Measurements from ENCODE around the gene LASP1.
"Not testable (repeated sequence)": the region's sequence is repeated elsewhere in the genome, so short reads cannot be mapped to it uniquely, and the experiment has no call there.

The LASP1 gene

GRCh38 chr17:38911081-38911730 lies 41.3 kb downstream of the LASP1 start:
- TF ChIP-seq Cebpa-rat (IDR thresholded peaks at IDR 0.05), result no peak
- H3K36me3 ChIP-seq, result peaks cover 53 to 93% (median 85%) of the 10 kb centered on the region in 11 experiments
- H4K20me1 ChIP-seq, result peaks cover 0 to 100% (median 17%) of the 10 kb centered on the region in 11 experiments; a peak in 15 of 22 replicates
- H3K27ac ChIP-seq, result peak overlapping the region in 3 of 11 experiments; percentile 26 to 49 (median 32); a peak in 5 of 22 replicates
- H3K4me1 ChIP-seq, result peaks cover 31 to 53% (median 32%) of the 10 kb centered on the region in 10 experiments
- H3K9me3 ChIP-seq (replicated peaks in 1 of 11), result no peaks in the 10 kb centered on the region
- no peaks in the 10 kb centered on the region for H3K27me3 ChIP-seq
- H3K4me3 ChIP-seq, result no peak overlapping the region
- peak overlapping the region in 1 of 11 experiments; percentile 24; a peak in 1 of 22 replicates for H3K9ac ChIP-seq
- H3K4me2 ChIP-seq, result no peak overlapping the region

DNA sequence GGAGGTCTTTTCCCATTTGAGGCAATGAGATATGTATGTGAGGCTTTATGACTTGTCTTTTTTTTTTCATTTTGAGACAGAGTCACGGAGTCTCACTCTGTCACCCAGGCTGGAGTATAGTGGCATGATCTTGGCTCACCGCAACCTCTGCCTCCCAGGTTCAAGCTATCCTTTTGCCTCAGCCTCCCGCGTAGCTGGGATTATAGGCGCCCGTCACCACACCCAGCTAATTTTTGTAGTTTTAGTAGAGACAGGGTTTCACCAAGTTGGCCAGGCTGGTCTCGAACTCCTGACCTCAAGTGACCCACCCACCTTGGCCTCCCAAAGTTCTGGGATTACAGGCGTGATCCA lies 41.8 kb downstream of the LASP1 start:
- not testable (repeated sequence) for H3K4me2 ChIP-seq; H3K9me3 ChIP-seq (replicated peaks in 1 of 11); H3K4me3 ChIP-seq; H3K27me3 ChIP-seq
- peak overlapping the region in 6 of 11 experiments; percentile 12 to 53 (median 37); a peak in 6 of 22 replicates for H3K27ac ChIP-seq
- H3K4me1 ChIP-seq, result peaks cover 26 to 51% (median 27%) of the 10 kb centered on the region in 10 experiments
- 0 out of 22 replicates have a peak overlapping the region, but pooled peaks of 1 of the 11 experiments have one; percentile 24 for H3K9ac ChIP-seq
- H3K36me3 ChIP-seq, result peaks cover 57 to 96% (median 88%) of the 10 kb centered on the region in 11 experiments
- peaks cover 0 to 100% (median 16%) of the 10 kb centered on the region in 11 experiments; a peak in 15 of 22 replicates for H4K20me1 ChIP-seq

GRCh38 chr17:38912221-38912813 lies 42.5 kb downstream of the LASP1 start:
- peaks cover 0 to 100% (median 16%) of the 10 kb centered on the region in 11 experiments; a peak in 15 of 22 replicates for H4K20me1 ChIP-seq
- H3K36me3 ChIP-seq, result peaks cover 63 to 100% (median 93%) of the 10 kb centered on the region in 11 experiments
- H3K4me3 ChIP-seq, result no peak overlapping the region
- H3K27me3 ChIP-seq, result no peaks in the 10 kb centered on the region
- H3K9me3 ChIP-seq (replicated peaks in 1 of 11), result no peaks in the 10 kb centered on the region
- H3K4me1 ChIP-seq, result peaks cover 20 to 49% (median 21%) of the 10 kb centered on the region in 10 experiments
- TF ChIP-seq Cebpa-rat (IDR thresholded peaks at IDR 0.05), result no peak
- peak overlapping the region in 8 of 11 experiments; percentile 7 to 53 (median 29); a peak in 11 of 22 replicates for H3K27ac ChIP-seq
- H3K4me2 ChIP-seq, result no peak overlapping the region
- H3K9ac ChIP-seq, result peak overlapping the region in 3 of 11 experiments; percentile 26 to 47 (median 34); a peak in 3 of 22 replicates

- Histone ChIP-seq H3K4me3 (no peak overlapping the region), H3K9me3 (replicated peaks in 1 of 11) (no peaks in the 10 kb centered on the region), H3K27ac (peak overlapping the region in 3 of 11 experiments; percentile 3 to 25 (median 4); a peak in 1 of 22 replicates), H3K36me3 (peaks cover 82 to 100% (median 97%) of the 10 kb centered on the region in 11 experiments), H4K20me1 (peaks cover 0 to 100% (median 16%) of the 10 kb centered on the region in 11 experiments; a peak in 13 of 22 replicates), H3K27me3 (no peaks in the 10 kb centered on the region), H3K4me1 (peaks cover 11 to 44% (median 18%) of the 10 kb centered on the region in 10 experiments), H3K9ac (peak overlapping the region in 1 of 11 experiments; percentile 13; a peak in 1 of 22 replicates), H3K4me2 (no peak overlapping the region)
- no peak for TF ChIP-seq Cebpa-rat (IDR thresholded peaks at IDR 0.05)
These were observed 45.1 kb downstream of the LASP1 start for GRCh38 chr17:38914741-38915638.

GRCh38 chr17:38915639-38915995 lies 45.8 kb downstream of the LASP1 start:
- TF ChIP-seq Cebpa-rat (IDR thresholded peaks at IDR 0.05), result no peak
- no peak overlapping the region for H3K4me2 ChIP-seq
- no peak overlapping the region for H3K4me3 ChIP-seq
- H3K4me1 ChIP-seq, result peaks cover 18 to 45% (median 24%) of the 10 kb centered on the region in 10 experiments
- H3K27ac ChIP-seq, result peak overlapping the region in 3 of 11 experiments; percentile 3 to 25 (median 4); a peak in 2 of 22 replicates
- no peaks in the 10 kb centered on the region for H3K27me3 ChIP-seq
- H3K9me3 ChIP-seq (replicated peaks in 1 of 11), result no peaks in the 10 kb centered on the region
- no peak overlapping the region for H3K9ac ChIP-seq
- peaks cover 0 to 100% (median 16%) of the 10 kb centered on the region in 11 experiments; a peak in 13 of 22 replicates for H4K20me1 ChIP-seq
- peaks cover 81 to 100% (median 98%) of the 10 kb centered on the region in 11 experiments for H3K36me3 ChIP-seq

GRCh38 chr17:38916771-38917170 lies 46.9 kb downstream of the LASP1 start:
- Histone ChIP-seq H4K20me1 (peaks cover 0 to 100% (median 15%) of the 10 kb centered on the region in 11 experiments; a peak in 13 of 22 replicates), H3K36me3 (peaks cover 72 to 97% (median 87%) of the 10 kb centered on the region in 11 experiments)
- TF ChIP-seq Cebpa-rat (IDR thresholded peaks at IDR 0.05), result no peak

DNA sequence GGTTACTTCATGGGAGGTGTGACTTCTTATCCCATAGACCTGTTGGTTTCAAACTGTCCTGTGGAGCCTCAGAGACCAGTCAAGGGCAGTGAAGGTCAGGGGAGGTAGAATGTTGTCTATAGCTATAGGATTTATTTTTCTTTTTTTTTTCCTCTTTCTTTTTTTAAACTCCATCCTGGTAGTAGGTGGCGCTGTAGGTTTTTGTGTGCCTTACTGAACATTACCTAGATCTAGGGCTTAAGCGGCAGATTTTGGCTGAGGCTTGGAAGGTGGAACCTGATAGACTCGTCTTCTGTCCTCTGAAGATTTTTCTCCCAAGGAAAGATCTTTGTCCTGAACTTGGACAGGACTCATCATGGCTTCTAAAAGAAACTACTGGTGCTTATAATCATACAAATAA lies 47.4 kb downstream of the LASP1 start:
- Histone ChIP-seq H3K4me1 (peaks cover 34 to 61% (median 40%) of the 10 kb centered on the region in 10 experiments), H3K4me3 (no peak overlapping the region), H3K4me2 (no peak overlapping the region), H3K9ac (no peak overlapping the region), H4K20me1 (peaks cover 0 to 100% (median 10%) of the 10 kb centered on the region in 11 experiments; a peak in 12 of 22 replicates), H3K36me3 (peaks cover 70 to 92% (median 83%) of the 10 kb centered on the region in 11 experiments), H3K27ac (peak overlapping the region in 5 of 11 experiments; percentile 6 to 30 (median 25); a peak in 4 of 22 replicates), H3K9me3 (replicated peaks in 1 of 11) (no peaks in the 10 kb centered on the region), H3K27me3 (no peaks in the 10 kb centered on the region)
- no peak for TF ChIP-seq Cebpa-rat (IDR thresholded peaks at IDR 0.05)

More at GRCh38 chr17:38916771-38917170, 46.9 kb downstream of the LASP1 start:
- Histone ChIP-seq H3K4me1 (peaks cover 29 to 57% (median 35%) of the 10 kb centered on the region in 10 experiments), H3K4me3 (no peak overlapping the region), H3K27me3 (no peaks in the 10 kb centered on the region), H3K27ac (peak overlapping the region in 5 of 11 experiments; percentile 6 to 30 (median 25); a peak in 4 of 22 replicates), H3K9ac (no peak overlapping the region; a peak in 1 of 22 replicates), H3K9me3 (replicated peaks in 1 of 11) (no peaks in the 10 kb centered on the region), H3K4me2 (no peak overlapping the region)

All from BLaER1 treated with 17β-estradiol and CSF1 and Interleukin-3, amounts not matched to agents 10 nM and 100 nM (cell line).